GM18508 (cell line): ENCODE results near the gene C19orf47.

Experiments used
- ATAC-seq: cut with Tn5 transposase; IDR thresholded peaks from one replicate; pipeline ENCODE4 v1.9.1; 2021; ENCODE audit warnings: moderate number of reproducible peaks; ENCODE audit not compliant: insufficient read depth, unreplicated experiment

C19orf47 gene, protein sequence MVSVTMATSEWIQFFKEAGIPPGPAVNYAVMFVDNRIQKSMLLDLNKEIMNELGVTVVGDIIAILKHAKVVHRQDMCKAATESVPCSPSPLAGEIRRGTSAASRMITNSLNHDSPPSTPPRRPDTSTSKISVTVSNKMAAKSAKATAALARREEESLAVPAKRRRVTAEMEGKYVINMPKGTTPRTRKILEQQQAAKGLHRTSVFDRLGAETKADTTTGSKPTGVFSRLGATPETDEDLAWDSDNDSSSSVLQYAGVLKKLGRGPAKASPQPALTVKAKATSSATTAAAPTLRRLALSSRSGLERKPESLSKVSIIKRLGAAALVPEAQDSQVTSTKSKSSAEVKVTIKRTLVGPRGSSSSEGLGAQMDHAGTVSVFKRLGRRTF

DNA sequence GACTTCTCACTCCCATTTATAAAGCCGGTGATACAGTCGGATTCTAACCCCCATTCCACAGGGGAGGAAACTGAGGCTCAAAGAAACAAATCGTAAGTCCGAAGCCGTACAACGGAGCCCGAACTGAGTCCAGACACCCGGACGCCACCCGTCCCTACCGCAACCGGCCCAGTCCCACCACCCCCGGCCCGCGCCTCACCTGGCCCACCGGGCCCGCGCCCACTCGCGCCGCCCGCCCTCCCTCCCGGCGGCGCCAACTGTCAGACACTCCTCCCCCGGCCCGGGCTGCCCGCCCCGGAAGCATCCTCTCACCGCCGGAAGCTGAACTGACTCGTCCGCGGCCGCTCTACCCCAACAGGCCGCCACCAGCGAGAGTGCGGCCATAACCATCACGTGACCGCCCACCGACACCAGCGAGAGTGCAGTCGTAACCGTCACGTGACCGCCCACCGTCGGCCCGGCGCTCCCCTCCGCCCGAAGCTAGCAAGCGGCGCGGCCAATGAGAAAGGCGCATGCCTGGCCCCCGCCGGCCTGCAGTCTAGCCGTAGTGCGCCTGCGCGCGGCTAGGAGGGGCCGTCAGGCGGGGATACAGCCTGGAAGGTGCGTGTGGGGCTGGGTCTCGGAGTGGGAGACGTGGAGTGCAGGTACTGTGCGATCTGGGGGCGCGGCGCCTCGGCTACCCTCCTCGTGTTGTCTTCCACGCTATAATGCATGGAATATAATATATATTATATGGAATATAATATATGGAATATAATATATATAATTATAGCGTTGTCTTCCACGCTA lies at the start of gene C19orf47, which contains the start of gene PLD3:
C19orf47 (minus strand) TSS at position 273 of the 789 bp plus-strand sequence. CDS start 6,540 bp downstream, outside the sequence.
PLD3 (plus strand) TSS at position 571 of the 789 bp plus-strand sequence. CDS start 17,789 bp downstream, outside the sequence.
- ATAC-seq: peak; percentile 79

DNA sequence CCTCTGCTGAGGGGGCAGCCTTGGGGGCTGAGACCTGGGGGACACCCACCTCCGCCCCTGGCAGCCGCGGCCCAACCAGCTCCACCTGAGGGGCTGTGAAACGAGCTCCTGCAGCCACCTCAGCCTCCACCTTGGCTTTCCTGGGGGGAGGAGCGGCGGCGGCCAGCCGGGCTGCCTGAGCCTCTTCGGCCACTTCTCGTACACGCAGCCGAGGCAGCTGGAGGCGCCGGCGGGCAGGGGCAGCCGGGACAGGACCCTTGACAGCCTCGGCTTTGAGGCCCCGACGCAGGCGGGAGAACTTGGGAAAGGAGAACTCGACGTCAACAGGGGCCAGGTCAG lies 49.3 kb upstream of the C19orf47 start:
- no peak for ATAC-seq

DNA sequence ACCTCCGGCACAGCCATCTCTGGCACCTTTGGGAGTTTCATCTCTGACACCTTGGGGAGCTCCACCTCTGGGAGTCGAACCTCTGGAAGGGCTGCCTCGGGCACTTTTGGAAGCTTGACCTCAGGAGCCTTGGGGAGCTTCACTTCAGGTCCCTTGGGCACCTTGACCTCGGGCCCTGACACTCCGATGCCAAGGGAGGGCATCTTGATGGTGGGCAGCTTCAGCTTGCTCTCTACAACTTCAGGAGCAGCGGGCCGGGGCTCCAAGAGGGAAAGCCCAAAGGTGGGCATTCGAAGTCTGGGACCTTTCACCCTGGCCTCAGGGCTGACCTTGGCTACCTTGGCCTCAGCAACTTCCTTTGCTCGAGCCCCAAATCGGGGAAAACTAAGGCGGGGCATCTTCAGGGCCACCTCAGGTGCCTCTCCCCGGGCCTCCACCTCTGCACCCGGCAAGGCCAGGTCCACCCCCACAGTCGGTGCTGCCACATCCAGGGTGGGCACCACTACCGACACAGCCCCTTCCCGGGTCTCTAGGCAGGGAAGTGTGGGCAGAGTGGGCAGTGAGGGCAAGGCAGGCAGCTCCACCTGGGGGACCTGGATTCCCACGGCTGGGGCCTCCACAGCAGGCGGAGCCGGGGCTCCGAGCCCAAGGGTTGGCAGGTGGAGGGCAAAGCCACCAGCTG lies 48.8 kb upstream of the C19orf47 start:
- no peak for ATAC-seq

DNA sequence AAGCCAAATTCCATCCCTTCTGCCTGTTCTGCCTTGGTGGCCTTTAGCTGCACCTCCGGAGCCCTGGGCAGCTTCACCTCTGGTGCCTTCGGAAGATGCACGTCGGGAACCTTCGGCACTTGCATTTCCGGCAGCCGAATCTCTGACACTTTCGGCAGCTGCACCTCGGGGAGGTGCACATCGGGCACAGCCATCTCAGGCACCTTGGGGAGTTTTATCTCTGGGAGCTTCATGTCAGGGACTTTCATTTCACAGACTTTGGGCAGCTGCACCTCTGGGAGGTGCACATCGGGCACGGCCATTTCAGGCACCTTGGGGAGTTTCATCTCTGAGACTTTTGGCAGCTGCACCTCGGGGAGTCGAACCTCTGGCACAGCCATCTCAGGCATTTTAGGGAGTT lies 47.8 kb upstream of the C19orf47 start:
- ATAC-seq: no peak

DNA sequence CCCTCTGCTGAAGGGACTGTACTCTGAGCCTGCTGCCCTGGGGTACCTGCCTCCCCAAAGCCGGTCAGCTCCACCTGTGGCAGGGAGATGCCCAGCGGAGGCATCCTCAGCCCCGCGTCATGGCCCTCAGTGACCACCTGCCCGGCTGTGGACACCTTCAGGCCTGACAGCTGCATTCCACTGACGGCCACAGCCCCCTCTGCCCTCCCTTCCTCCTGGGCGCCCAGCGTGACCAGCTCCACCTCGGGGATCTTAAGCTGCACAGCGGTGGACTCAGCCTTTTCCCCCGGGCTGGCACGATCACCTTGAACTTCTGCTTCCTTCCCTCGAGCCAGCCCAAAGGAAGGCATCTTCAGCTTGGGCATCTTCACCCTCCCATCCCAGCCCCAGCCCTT lies 46.6 kb upstream of the C19orf47 start:
- no peak for ATAC-seq

DNA sequence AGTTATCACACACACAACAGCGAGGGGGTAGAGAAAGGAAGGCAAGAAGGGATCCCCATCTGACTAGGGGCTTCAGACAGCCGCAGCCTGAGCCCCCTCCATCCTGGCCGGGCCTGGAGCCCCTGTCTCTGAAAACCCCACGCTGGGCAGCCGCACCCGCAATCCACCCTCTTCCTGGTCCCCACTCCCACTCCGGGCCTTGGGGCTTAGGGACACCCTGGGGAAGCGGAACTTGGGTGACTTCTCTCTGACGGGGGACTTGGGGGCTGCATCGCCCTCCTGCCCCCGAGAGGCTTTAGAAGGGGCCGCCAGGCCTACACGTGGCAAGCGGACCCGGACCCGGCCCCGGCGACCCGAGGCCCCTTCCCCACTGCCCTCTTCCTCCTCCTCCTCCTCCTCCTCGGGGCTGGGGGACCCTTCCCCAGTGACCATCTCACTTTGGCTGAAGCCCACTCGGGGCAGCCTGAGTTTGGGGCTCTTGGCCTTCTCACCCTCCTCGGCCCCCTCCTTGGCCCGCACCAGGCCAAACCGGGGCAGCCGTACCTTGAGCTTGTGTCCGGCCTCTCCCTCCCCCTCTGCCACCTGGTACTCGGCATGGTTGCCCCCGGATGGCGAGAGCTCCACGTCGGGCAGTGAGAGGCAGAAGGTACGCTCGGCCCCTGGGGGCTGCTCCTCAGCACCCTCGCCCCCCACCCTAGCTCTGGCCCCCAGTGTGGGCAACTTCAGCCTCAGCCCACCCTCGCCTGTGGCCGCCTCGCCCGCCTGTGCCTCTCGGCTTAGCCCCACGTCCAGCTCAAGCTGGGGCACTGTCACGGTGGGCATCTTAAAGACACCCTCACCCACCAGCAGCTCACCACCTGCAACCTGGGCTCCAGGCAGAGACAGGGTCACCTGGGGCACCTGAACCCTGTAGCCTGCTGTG lies 46.0 kb upstream of the C19orf47 start:
- ATAC-seq: no peak

DNA sequence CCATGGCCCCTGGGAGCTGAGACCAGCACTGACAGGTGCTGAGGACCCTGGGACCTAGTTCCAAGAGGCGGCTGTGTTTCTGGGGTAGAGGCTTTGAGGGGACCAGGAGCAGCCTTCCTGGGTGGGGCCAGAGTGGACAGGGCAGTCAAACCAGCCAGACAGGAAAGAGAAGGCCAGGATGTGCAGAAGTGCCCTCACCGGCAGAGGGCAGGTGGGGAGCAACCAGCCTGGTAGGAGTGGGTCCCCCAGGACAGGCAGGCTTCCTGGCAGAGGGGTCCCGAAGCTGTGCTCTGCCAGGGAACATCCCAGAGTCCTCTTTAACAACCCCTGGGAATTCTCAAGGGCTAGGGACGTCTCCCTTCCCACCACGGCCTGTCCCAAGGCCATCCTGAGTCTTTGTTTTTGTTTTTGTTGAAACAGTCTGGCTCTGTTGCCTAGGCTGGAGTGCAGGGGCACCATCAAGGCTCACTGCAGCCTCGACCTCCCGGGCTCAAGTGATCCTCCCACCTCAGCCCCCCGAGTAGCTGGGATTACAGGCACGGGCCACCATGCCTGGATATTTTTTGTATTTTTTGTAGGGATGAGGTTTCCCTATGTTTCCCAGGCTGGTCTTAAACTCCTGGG lies 44.8 kb upstream of the C19orf47 start:
- no peak for ATAC-seq

DNA sequence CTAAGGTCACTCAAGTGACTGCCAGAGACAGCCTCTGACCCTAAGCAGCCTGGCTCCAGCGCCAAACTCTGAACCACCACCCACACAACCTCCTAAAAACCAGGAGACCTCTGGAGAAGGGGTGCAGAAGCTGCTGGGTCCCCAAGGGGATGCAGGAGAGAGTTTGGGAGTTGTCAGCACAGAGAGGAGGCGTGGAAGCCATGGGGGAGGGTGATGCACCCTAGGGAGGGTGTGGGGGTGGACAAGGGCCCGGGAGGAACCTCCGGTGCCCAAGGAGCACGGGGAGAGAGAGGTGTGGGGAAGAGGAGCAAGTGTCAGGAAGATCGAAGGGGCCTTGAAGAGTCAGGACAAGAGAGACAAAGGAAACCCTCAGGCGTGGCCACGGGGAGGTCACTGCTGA lies 43.9 kb upstream of the C19orf47 start:
- no peak for ATAC-seq

DNA sequence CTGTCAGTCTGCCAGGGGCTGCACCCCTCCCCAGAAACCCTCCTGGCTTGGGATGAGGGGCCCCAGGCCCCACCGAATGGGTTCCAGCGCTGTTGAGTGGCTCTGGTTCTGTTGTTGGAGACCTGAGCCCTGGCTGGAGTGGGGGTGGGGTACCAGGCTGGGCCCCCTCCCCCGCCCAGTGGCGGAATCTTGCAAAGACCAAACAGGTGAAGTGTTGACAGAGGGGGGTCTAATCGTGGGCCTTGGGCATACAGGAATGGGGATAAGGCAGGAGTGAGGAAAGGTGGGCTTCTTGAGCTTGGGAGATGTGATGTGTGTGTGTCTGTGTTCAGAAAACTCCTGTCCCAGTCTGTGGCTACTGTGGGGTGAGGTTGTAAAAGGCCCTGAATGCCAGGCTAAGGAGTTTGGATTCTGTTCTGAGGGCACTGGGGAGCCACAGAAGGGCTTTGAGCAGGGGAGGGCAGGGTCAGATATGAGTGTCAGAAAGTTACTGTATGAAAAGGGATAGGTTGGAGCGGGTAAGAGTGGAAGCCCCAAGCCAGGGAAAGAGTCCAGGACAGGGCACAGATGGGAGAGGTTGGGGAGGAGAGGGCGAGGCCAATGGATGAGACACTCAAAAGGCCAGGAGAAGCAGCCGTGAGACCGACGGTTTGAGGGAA lies 42.0 kb upstream of the C19orf47 start, which contains the start of gene HIPK4:
HIPK4 (minus strand) TSS at position 98 of the 659 bp plus-strand sequence. CDS start 279 bp downstream, outside the sequence.
- ATAC-seq: no peak

DNA sequence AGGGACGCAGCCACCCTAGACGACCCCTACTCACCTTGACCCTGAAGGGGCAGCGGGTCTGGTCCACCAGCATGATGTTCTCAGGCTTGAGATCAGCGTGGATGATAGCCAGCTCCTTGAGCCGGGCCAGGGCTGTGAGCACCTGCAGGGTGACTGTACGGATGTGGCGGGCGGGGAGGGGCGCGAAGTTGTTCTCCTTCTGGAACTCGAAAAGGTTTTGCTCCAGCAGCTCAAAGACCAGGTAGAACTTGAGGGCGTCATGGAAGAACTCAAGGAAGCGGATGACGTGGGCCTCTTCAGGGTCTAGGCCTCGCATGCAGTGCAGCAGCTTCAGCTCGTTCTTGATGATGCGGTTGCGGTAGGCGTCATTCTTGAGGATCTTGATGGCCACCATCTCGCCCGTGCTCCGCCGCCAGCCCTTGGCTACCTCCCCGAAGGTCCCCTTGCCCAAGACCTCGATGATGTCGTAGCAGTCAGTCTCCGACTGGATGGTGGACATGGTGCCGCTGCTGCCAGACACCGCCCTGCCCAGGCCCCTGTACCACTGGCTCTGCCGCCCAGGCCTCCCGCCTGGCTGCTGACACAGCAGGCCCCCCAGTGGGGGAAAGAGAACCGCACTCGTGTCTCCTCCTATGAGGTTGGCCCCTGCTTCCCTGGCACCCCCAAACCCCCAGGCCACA lies 41.3 kb upstream of the C19orf47 start:
- ATAC-seq: no peak

DNA sequence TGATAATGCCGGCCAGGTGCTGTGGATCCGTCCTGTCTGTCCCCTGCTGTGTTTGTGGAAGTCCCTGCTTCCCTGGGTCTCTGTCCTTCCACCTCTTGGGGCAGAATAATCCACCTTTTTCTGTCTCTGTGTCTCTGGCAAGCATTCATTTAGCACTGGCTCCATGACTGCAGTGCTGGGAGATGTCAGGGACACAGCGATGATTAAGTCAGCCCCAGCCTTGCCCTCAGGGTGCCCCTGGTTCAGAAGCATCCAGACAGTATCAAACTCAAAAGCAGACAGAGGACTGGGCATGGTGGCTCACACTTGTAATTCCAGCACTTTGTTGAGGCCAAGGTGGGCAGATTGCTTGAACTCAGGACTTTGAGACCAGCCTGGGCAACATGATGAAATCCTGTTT lies 40.3 kb upstream of the C19orf47 start:
- no peak for ATAC-seq

DNA sequence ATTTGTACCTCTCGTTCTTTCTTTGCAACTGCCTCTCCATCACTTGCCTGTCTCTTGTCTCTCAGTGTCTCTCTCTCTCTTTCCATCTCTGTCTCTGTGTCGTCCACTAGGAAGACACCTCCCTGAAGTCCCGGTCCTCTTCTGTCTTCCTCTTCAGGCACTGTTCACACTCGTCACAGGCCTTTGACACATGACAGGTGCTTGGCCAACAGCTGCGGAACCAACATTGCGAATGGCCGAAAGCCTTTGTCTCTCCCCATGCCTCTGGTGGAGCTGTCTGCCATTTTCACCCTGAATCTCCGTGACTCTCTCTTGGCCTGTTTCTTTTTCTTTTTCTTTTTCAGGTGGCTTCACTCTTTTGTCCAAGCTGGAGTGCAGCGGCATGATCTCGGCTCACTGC lies 39.0 kb upstream of the C19orf47 start:
- ATAC-seq: no peak

DNA sequence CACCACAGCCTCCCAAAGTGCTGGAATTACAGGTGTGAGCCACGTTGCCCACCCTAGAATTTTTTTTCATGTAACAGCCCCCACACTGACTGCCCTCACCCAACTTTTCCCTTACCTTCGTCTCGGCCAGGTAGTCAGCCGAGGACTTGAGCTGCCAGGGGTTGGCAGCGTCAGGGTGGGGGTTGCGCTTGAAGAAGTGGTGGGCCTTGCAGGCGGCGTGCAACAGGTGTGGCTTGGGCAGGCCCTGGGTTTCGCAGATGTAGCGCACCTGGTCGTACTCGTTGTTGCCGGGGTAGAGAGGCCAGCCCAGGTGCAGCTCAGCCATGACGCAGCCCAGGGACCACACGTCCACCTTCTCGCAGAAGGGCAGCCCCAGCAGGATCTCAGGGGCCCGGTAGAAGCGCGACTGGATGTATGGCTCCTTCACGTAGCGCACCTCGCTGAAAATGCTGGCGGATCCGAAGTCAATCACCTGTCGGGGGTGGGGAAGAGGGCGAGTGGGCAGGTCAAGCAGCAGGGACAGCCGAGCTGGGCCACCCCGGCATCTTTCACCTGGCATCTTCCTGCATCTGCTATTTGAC lies 35.6 kb upstream of the C19orf47 start:
- ATAC-seq: no peak

DNA sequence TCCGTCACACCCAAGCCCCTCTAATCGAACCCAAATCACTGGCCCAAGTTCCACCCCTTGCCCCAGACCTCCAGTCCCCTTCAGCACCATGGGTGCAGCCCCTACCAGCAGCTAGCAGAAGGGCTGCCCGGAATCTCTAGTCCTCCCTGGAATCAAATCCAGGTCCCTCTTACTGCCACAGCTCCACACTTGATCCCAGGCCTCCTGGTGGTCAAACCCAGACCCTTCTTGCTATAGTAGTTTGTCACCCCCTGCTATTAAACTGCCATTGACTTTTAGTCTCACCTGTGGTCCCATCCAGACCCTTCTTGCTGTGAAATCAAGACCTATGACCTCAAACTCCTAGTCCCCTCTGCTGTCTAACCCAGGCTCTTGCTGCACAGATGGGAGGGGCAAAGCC lies 33.1 kb upstream of the C19orf47 start:
- ATAC-seq: no peak

DNA sequence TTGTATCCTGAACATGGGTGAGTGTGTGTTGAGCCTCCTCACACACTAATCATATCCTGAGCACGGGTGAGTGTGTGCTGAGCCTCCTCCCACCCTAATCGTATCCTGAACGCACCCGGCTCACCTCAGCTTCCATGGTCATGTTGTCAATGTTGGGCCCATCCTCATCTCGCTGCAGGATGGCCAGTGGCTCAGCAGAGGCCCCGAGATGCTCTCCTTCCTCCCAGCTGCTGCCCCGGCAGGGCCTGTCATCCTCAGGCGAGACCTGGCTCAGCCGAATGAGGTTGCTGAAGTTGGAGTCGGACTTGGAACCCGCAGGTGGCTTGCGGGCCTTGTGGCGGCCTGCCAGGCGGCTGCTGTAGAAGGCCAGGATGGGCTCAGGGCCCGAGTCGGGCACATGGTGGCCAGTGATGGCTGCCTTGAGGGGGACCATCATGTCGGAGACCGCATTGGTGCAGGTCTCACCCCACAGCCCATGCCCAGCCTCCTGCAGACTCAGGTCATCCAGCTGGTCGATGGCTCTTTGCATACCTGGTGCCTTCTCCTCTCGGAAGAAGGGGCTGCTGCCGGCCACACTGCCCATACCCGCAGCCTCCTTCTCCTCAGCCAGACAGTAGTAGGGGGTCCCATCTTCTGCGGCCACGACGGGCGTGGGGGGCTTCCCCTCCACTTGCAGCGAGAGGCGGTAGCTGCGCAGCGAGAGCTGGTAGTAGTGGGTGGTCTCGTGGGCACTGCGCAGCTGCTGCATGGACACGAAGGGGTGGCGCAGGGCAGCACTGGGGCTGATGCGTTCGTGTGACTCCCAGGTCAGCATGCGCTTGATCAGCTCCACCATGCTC lies 32.2 kb upstream of the C19orf47 start:
- ATAC-seq: no peak

DNA sequence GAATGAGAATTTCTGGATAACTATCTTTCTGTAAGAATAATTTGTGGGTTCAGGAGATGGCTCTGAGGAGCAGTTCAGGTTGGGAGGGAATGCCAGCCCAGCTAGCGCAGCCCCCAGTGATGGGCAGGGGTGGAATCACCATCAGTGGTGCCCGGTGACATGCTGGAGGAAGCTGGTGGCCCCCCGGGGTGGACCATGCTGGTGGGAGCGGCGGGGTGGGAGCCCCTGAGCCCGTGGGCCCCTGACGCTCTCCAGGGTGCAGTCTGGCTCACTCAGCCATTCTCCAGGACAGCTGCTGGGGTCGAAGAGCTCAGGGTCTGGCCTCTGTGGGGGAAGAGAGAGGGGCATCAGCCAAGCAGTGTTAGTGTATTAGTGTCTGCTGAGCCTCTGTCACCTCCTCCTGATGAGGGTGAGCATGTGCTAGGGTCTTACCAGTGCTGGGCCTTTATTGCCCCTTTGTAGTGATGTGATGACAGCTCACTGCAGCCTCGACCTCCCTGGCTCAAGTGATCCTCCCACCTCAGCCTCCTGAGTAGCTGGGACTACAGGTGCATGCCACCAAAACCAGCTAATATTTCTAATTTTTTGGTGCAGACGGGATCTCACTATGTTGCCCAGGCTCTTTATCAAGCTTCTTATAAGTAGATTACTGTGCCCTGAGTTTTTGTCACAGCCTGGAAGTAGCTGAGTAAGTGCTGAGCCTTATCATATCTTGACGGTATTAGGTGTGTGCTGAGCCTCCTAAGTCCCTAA lies 31.4 kb upstream of the C19orf47 start:
- ATAC-seq: no peak
